ENCODE measurements around the gene SMOC2. TPM values are rescaled to one million over a fixed set of nuclear protein-coding genes. Genes with fewer than 3 reads are reported as not detected.

Gene SMOC2
- total and polyA plus RNA-seq, 2 donors (not counting 1 experiment from before 2014, with no cell fraction given), result 0.37 TPM; not detected in 1

- no peak overlapping the region for H3K9ac ChIP-seq (ENCODE audit: low read length)
- Mint-ChIP-seq H3K27me3 (peaks cover 9% of the 10 kb centered on the region), H3K4me3 (no peak overlapping the region), H3K9me3 (ENCODE audit: insufficient read depth) (no peaks in the 10 kb centered on the region), H3K4me1 (no peaks in the 10 kb centered on the region), H3K27ac (no peak overlapping the region)
- H3K27ac ChIP-seq (ENCODE audit: low read length in 2 of 2), result no peak overlapping the region
- no peaks in the 10 kb centered on the region for H3K4me1 ChIP-seq (ENCODE audit: control insufficient read depth in 2 of 2, insufficient read depth in 2 of 2, low read length in 2 of 2)
- H3K4me2 ChIP-seq (replicated peaks; ENCODE audit: low read depth, low read length, poor library complexity, severe bottlenecking), result no peak overlapping the region
- H3K9me3 ChIP-seq (ENCODE audit: control extremely low read depth in 1 of 3, control insufficient read depth in 2 of 3, insufficient read depth in 1 of 3, low read length in 2 of 3), result peaks cover 0 to 5% (median 0%) of the 10 kb centered on the region in 3 donors
- no peaks in the 10 kb centered on the region for H3K27me3 ChIP-seq (replicated peaks in 1 of 4; ENCODE audit: control extremely low read depth in 1 of 4, control insufficient read depth in 3 of 4, insufficient read depth in 4 of 4, low read length in 3 of 4)
- ATAC-seq (ENCODE audit: low read depth) (no peak), DNase-seq (no peak)
- WGBS (ENCODE audit: insufficient coverage), result 91% methylated on average over 32 of the region's 32 CpGs
- H4K20me1 ChIP-seq (ENCODE audit: control insufficient read depth, insufficient read depth, low read length, poor library complexity, severe bottlenecking), result no peaks in the 10 kb centered on the region
- no peaks in the 10 kb centered on the region for H3K36me3 ChIP-seq (replicated peaks in 1 of 2; ENCODE audit: control extremely low read depth in 1 of 2, control insufficient read depth in 1 of 2, extremely low read depth in 1 of 2, insufficient read depth in 2 of 2, low read length in 1 of 2)
- no peaks in the 10 kb centered on the region for H3K79me2 ChIP-seq (ENCODE audit: control insufficient read depth, insufficient read depth, low read length)
- H3K4me3 ChIP-seq (ENCODE audit: control extremely low read depth in 1 of 5, extremely low read depth in 1 of 5, insufficient read depth in 1 of 5, low read depth in 2 of 5, low read length in 4 of 5), result no peak overlapping the region
- TF ChIP-seq CTCF (IDR thresholded peaks at IDR 0.05) (no peak), EZH2 (IDR thresholded peaks at IDR 0.05; ENCODE audit: borderline replicate concordance, insufficient read depth, low read depth, low read length, poor library complexity, severe bottlenecking) (no peak)
- intact Hi-C loops (cut with micrococcal nuclease), result no loop called here
- H2AFZ ChIP-seq (ENCODE audit: insufficient read depth, low read depth, low read length, poor library complexity, severe bottlenecking), result no peak overlapping the region
- CTCF ChIA-PET, result no interaction called here
- POLR2A ChIA-PET, result no interaction called here
Observed at GRCh38 chr6:168455847-168456530, 15.0 kb downstream of the SMOC2 start.

GRCh38 chr6:168456907-168457652 is 16.1 kb downstream of the SMOC2 start:
- ATAC-seq (ENCODE audit: low read depth), result no peak
- peaks cover 9% of the 10 kb centered on the region for H3K27me3 Mint-ChIP-seq
- no peak overlapping the region for H3K4me3 ChIP-seq (ENCODE audit: control extremely low read depth in 1 of 5, extremely low read depth in 1 of 5, insufficient read depth in 1 of 5, low read depth in 2 of 5, low read length in 4 of 5)
- no peaks in the 10 kb centered on the region for H3K27me3 ChIP-seq (replicated peaks in 1 of 4; ENCODE audit: control extremely low read depth in 1 of 4, control insufficient read depth in 3 of 4, insufficient read depth in 4 of 4, low read length in 3 of 4)
- no peaks in the 10 kb centered on the region for H3K4me1 Mint-ChIP-seq
- H3K4me1 ChIP-seq (ENCODE audit: control insufficient read depth in 2 of 2, insufficient read depth in 2 of 2, low read length in 2 of 2), result no peaks in the 10 kb centered on the region
- H3K4me2 ChIP-seq (replicated peaks; ENCODE audit: low read depth, low read length, poor library complexity, severe bottlenecking), result no peak overlapping the region
- no peak overlapping the region for H3K4me3 Mint-ChIP-seq
- H3K9me3 Mint-ChIP-seq (ENCODE audit: insufficient read depth), result no peaks in the 10 kb centered on the region
- H3K27ac Mint-ChIP-seq, result no peak overlapping the region
- no peaks in the 10 kb centered on the region for H3K36me3 ChIP-seq (replicated peaks in 1 of 2; ENCODE audit: control extremely low read depth in 1 of 2, control insufficient read depth in 1 of 2, extremely low read depth in 1 of 2, insufficient read depth in 2 of 2, low read length in 1 of 2)
- peaks cover 0 to 5% (median 0%) of the 10 kb centered on the region in 3 donors for H3K9me3 ChIP-seq (ENCODE audit: control extremely low read depth in 1 of 3, control insufficient read depth in 2 of 3, insufficient read depth in 1 of 3, low read length in 2 of 3)
- TF ChIP-seq EZH2 (IDR thresholded peaks at IDR 0.05; ENCODE audit: borderline replicate concordance, insufficient read depth, low read depth, low read length, poor library complexity, severe bottlenecking) (no peak), CTCF (IDR thresholded peaks at IDR 0.05) (no peak)
- CTCF ChIA-PET, result no interaction called here
- intact Hi-C loops (cut with micrococcal nuclease), result no loop called here
- no peak overlapping the region for H3K27ac ChIP-seq (ENCODE audit: low read length in 2 of 2)
- H3K79me2 ChIP-seq (ENCODE audit: control insufficient read depth, insufficient read depth, low read length), result no peaks in the 10 kb centered on the region
- no peak for DNase-seq
- no peak overlapping the region for H2AFZ ChIP-seq (ENCODE audit: insufficient read depth, low read depth, low read length, poor library complexity, severe bottlenecking)
- no peaks in the 10 kb centered on the region for H4K20me1 ChIP-seq (ENCODE audit: control insufficient read depth, insufficient read depth, low read length, poor library complexity, severe bottlenecking)
- POLR2A ChIA-PET, result no interaction called here
- WGBS (ENCODE audit: insufficient coverage), result 88% methylated on average over 30 of the region's 31 CpGs
- no peak overlapping the region for H3K9ac ChIP-seq (ENCODE audit: low read length)

All from B cell (primary cell).